Caco-2 (cell line): ENCODE data around the gene PPP2R2B. TPM values are rescaled to one million over a fixed set of nuclear protein-coding genes. Genes with fewer than 3 reads are reported as not detected.
"Not testable (repeated sequence)": the region's sequence is repeated elsewhere in the genome, so short reads cannot be mapped to it uniquely, and the experiment has no call there.

Experiments
- BruUV-seq: library from RNA; stranded (reverse); fragments of 400-500 nt; replicated peaks from 2 replicates; lab custom pipeline; 2021; lab: Mats Ljungman, UMichigan
- CTCF ChIA-PET: fragments of 300-600 bp; sonication (Branson Sonifier 250); formaldehyde crosslinking; loops from one replicate; lab custom pipeline; 2022; ENCODE audit warnings: antibody characterized with exemption; lab: Charles Lee
- POLR2A ChIA-PET: fragments of 300-600 bp; sonication (Branson Sonifier 250); formaldehyde crosslinking; loops from one replicate; lab custom pipeline; 2022; ENCODE audit warnings: antibody characterized with exemption; lab: Charles Lee
- DNase-seq, 2 experiments: peaks; one replicate each; pipeline versions ENCODE4 v3.0.0 to v3.0.0-alpha.2; 2020 to 2022
- H3K27me3 ChIP-seq: replicated peaks from 2 replicates; pipeline ENCODE4 v1.6.0; 2011; ENCODE audit warnings: low read length; ENCODE audit not compliant: control insufficient read depth, insufficient read depth
- H3K36me3 ChIP-seq: 2 replicates; pipeline ENCODE4 v1.5.1; 2011; ENCODE audit warnings: low read length; ENCODE audit not compliant: control insufficient read depth, insufficient read depth
- H3K4me1 ChIP-seq: fragments of 250-450 bp; sonication (Bioruptor Pico); 2 replicates; pipeline ENCODE4 v1.5.1; 2020; ENCODE audit warnings: mild to moderate bottlenecking
- H3K4me3 ChIP-seq: 2 replicates; pipeline ENCODE4 v1.5.1; 2011; ENCODE audit warnings: low read depth, mild to moderate bottlenecking, control low read depth, low read length
- H3K9me3 ChIP-seq: fragments of 250-450 bp; sonication (Bioruptor Pico); 2 replicates; pipeline ENCODE4 v1.5.1; 2020; ENCODE audit warnings: mild to moderate bottlenecking, moderate library complexity
- H3K27ac Mint-ChIP-seq: one replicate; pipeline ENCODE4 v1.8.0; 2022; ENCODE audit warnings: mixed read lengths; ENCODE audit not compliant: unreplicated experiment
- H3K27me3 Mint-ChIP-seq: one replicate; pipeline ENCODE4 v1.8.0; 2022; ENCODE audit warnings: mixed read lengths; ENCODE audit not compliant: insufficient read depth, unreplicated experiment
- H3K36me3 Mint-ChIP-seq: one replicate; pipeline ENCODE4 v1.8.0; 2022; ENCODE audit warnings: mild to moderate bottlenecking, mixed read lengths; ENCODE audit not compliant: insufficient read depth, unreplicated experiment
- H3K4me1 Mint-ChIP-seq: one replicate; pipeline ENCODE4 v1.8.0; 2022; ENCODE audit warnings: low read depth, mixed read lengths; ENCODE audit not compliant: unreplicated experiment
- H3K4me3 Mint-ChIP-seq: one replicate; pipeline ENCODE4 v1.8.0; 2022; ENCODE audit warnings: mild to moderate bottlenecking, moderate library complexity, mixed read lengths; ENCODE audit not compliant: unreplicated experiment
- H3K9me3 Mint-ChIP-seq: one replicate; pipeline ENCODE4 v1.8.0; 2022; ENCODE audit warnings: mixed read lengths; ENCODE audit not compliant: unreplicated experiment
- CTCF ChIP-seq, 2 experiments: fragments of 200-600 bp in 1 of 2; IDR thresholded peaks; 1 replicate in 1 of 2; 2 replicates in 1 of 2; pipeline versions ENCODE4 v1.5.1 to v1.8.0; 2011 to 2022; ENCODE audit warnings: antibody characterized with exemption in 1 of 2, control low read depth in 1 of 2, inconsistent platforms in 1 of 2, low read depth in 1 of 2, low read length in 1 of 2, mild to moderate bottlenecking in 1 of 2, moderate library complexity in 1 of 2; ENCODE audit not compliant: insufficient read depth in 1 of 2, severe bottlenecking in 1 of 2, unreplicated experiment in 1 of 2
- intact Hi-C: fragments of 100-400 bp; cut with micrococcal nuclease; formaldehyde crosslinking; loops from one replicate; pipeline ENCODE4 v1.10.0; 2022; ENCODE audit not compliant: unreplicated experiment
- total RNA-seq: library from RNA; stranded (reverse); gene quantifications from 2 replicates; pipeline ENCODE4 v1.2.3, GENCODE V29; 2022

PPP2R2B gene
- total RNA-seq, 1 experiment from 2014 or later, result 9.8 TPM

- POLR2A ChIA-PET, result no interaction called here
- H3K9me3 Mint-ChIP-seq, result no peaks in the 10 kb centered on the region
- Histone ChIP-seq H3K4me3 (no peak overlapping the region), H3K4me1 (no peaks in the 10 kb centered on the region), H3K27me3 (no peaks in the 10 kb centered on the region), H3K9me3 (no peaks in the 10 kb centered on the region), H3K36me3 (no peaks in the 10 kb centered on the region)
- no peak overlapping the region for H3K4me3 Mint-ChIP-seq
- no peaks in the 10 kb centered on the region for H3K36me3 Mint-ChIP-seq
- TF ChIP-seq CTCF (IDR thresholded peaks at IDR 0.05; ENCODE audit: insufficient read depth in 1 of 2, low read depth in 1 of 2, low read length in 1 of 2, severe bottlenecking in 1 of 2, unreplicated experiment in 1 of 2), result no peak
- DNase-seq, result no peak
- intact Hi-C loops, result no loop called here
- peaks cover 3% of the 10 kb centered on the region for H3K27me3 Mint-ChIP-seq
- no peak overlapping the region for H3K27ac Mint-ChIP-seq
- H3K4me1 Mint-ChIP-seq, result no peaks in the 10 kb centered on the region
- BruUV-seq, result no TSS peak
- CTCF ChIA-PET, result no interaction called here
These were observed 318.2 kb downstream of the PPP2R2B start for GRCh38 chr5:146560205-146560812.

- H3K9me3 Mint-ChIP-seq, H3K4me3 ChIP-seq, H3K4me3 Mint-ChIP-seq, H3K4me1 ChIP-seq, intact Hi-C loops, H3K27ac Mint-ChIP-seq, POLR2A ChIA-PET, H3K9me3 ChIP-seq, BruUV-seq, H3K4me1 Mint-ChIP-seq, DNase-seq, CTCF ChIA-PET, H3K36me3 Mint-ChIP-seq, H3K36me3 ChIP-seq, H3K27me3 Mint-ChIP-seq, H3K27me3 ChIP-seq: not testable (repeated sequence)
These were observed 321.7 kb downstream of the PPP2R2B start for GRCh38 chr5:146556884-146557283.

- Mint-ChIP-seq H3K36me3 (no peaks in the 10 kb centered on the region), H3K9me3 (no peaks in the 10 kb centered on the region), H3K4me3 (no peak overlapping the region), H3K4me1 (no peaks in the 10 kb centered on the region), H3K27ac (no peak overlapping the region), H3K27me3 (peaks cover 8% of the 10 kb centered on the region)
- H3K4me3 ChIP-seq, result no peak overlapping the region
- TF ChIP-seq CTCF (IDR thresholded peaks at IDR 0.05; ENCODE audit: insufficient read depth in 1 of 2, low read depth in 1 of 2, low read length in 1 of 2, severe bottlenecking in 1 of 2, unreplicated experiment in 1 of 2), result no peak
- CTCF ChIA-PET, result interaction anchor here (0.6 kb wide), 1 partner anchor 27 kb away, joined by 9 read pairs; no protein-coding TSS in a partner anchor
- H3K4me1 ChIP-seq, result no peaks in the 10 kb centered on the region
- intact Hi-C loops, result no loop called here
- H3K9me3 ChIP-seq, result no peaks in the 10 kb centered on the region
- no peaks in the 10 kb centered on the region for H3K27me3 ChIP-seq
- DNase-seq, result no peak
- no peaks in the 10 kb centered on the region for H3K36me3 ChIP-seq
- POLR2A ChIA-PET, result no interaction called here
- no TSS peak for BruUV-seq
These were observed 325.1 kb downstream of the PPP2R2B start for GRCh38 chr5:146553446-146553845.
